Heart left ventricle (tissue), 13 donors: Measurements from ENCODE around the gene CAMKMT.

Source experiments
- CTCF ChIP-seq, 12 donors: fragments of 200-600 bp; sonication (generic) in 4 of 12; IDR thresholded peaks; one replicate each; pipeline versions ENCODE4 v1.5.0 to v1.8.0; 2018 to 2022; ENCODE audit warnings: antibody characterized with exemption in 12 of 12, mild to moderate bottlenecking in 5 of 12
- POLR2A ChIP-seq, 2 donors: fragments of 450-650 bp; IDR thresholded peaks; one replicate each; pipeline ENCODE4 v1.6.1; 2017; ENCODE audit warnings: antibody characterized with exemption in 2 of 2, mild to moderate bottlenecking in 2 of 2, moderate library complexity in 2 of 2
- donor health status: ischemic (EF 13 %, LVEDD 7.1; RV severe dilation, severe dysfunction).
- donor health status: DM: no; HTN: yes; CAD: no.
- donor health status: DM: no; HTN: no; CAD: no.
- donor health status: ischemic (EF 25% LVEDD 6.9; RV normal size, moderate dysfunction).
- donor health status: ischemic (EF 25% LVEDD 5.7; RV mildly dilated, moderate dysfunction).
- donor health status: ischemic (EF 35%, LVEDD 5.7; RV mildly dilated, moderate dysfunction).
- donor health status: nonischemic (EF 11% LVEDD 7.7; RV severe dilation, severe dysfunction).
- donor health status: DM: yes; HTN: yes; CAD: no.
- donor health status: PGD.
- donor health status: ischemic (EF 29% LVEDD 5.4; RV normal size, mild dysfunction).
- donor health status: nonischemic (EF 23%, LVEDD 6.1; RV moderate dilation, normal function).

GRCh38 chr2:44656460-44656859 is 294.7 kb downstream of the CAMKMT start:
- TF ChIP-seq POLR2A (IDR thresholded peaks at IDR 0.05) (no peak), CTCF (IDR thresholded peaks at IDR 0.05) (no peak)
